IMR-90 (cell line): ENCODE measurements around the gene SLC9A6. TPM values are rescaled to one million over a fixed set of nuclear protein-coding genes. Genes with fewer than 3 reads are reported as not detected.

Experiments used
- ATAC-seq: fragments of 200-7000 bp; cut with Tn5 transposase; 2 replicates; pipeline ENCODE4 v1.9.1; 2020; ENCODE audit warnings: low read depth, mild to moderate bottlenecking, moderate library complexity
- BruUV-seq: library from RNA; stranded (reverse); fragments of 400-500 nt; replicated peaks from 2 replicates; lab custom pipeline; 2021; lab: Mats Ljungman, UMichigan
- CTCF ChIA-PET: fragments of 300-600 bp; formaldehyde crosslinking; extraction: SDS; loops from one replicate; lab custom pipeline; 2021; ENCODE audit warnings: antibody characterized with exemption; lab: Yijun Ruan, JAX
- POLR2A ChIA-PET: fragments of 300-600 bp; sonication (Branson Sonifier 250); formaldehyde crosslinking; loops from one replicate; lab custom pipeline; 2022; ENCODE audit warnings: antibody characterized with exemption; ENCODE audit not compliant: unreplicated experiment; lab: Charles Lee
- DNase-seq: peaks from one replicate; pipeline ENCODE4 v3.0.0; 2013
- H2AFZ ChIP-seq: replicated peaks from 2 replicates; pipeline ENCODE3; 2013; ENCODE audit warnings: low read length, mild to moderate bottlenecking; ENCODE audit not compliant: poor library complexity
- H2AK5ac ChIP-seq: 2 replicates; pipeline ENCODE4 v1.6.1; 2013; ENCODE audit warnings: low read depth, low read length, inconsistent platforms
- H2AK9ac ChIP-seq: replicated peaks from 2 replicates; pipeline ENCODE3; 2013; ENCODE audit warnings: mild to moderate bottlenecking, low read depth, low read length, moderate library complexity; ENCODE audit not compliant: poor library complexity
- H2BK120ac ChIP-seq: 2 replicates; pipeline ENCODE4 v1.6.1; 2013; ENCODE audit warnings: low read depth, low read length, inconsistent platforms
- H2BK15ac ChIP-seq: 3 replicates; pipeline ENCODE4 v1.6.1; 2013; ENCODE audit warnings: low read depth, low read length, inconsistent platforms
- H2BK20ac ChIP-seq: 2 replicates; pipeline ENCODE4 v1.6.1; 2013; ENCODE audit warnings: low read depth, mild to moderate bottlenecking, inconsistent platforms, low read length, moderate library complexity
- H2BK5ac ChIP-seq: 2 replicates; pipeline ENCODE4 v1.6.1; 2013; ENCODE audit warnings: mild to moderate bottlenecking, low read depth, low read length, inconsistent platforms; ENCODE audit not compliant: poor library complexity, severe bottlenecking
- H3K14ac ChIP-seq: replicated peaks from 2 replicates; pipeline ENCODE4 v1.6.1; 2013; ENCODE audit warnings: low read depth, low read length, inconsistent platforms
- H3K18ac ChIP-seq: 2 replicates; pipeline ENCODE4 v1.6.1; 2013; ENCODE audit warnings: low read depth, low read length, control low read depth
- H3K23ac ChIP-seq: 2 replicates; pipeline ENCODE4 v1.6.1; 2013; ENCODE audit warnings: low read depth, low read length, inconsistent platforms
- H3K27ac ChIP-seq: 2 replicates; pipeline ENCODE4 v1.5.1; 2013; ENCODE audit warnings: mild to moderate bottlenecking, control low read depth, low read length; ENCODE audit not compliant: insufficient read depth
- H3K27me3 ChIP-seq: 2 replicates; pipeline ENCODE4 v1.6.1; 2013; ENCODE audit warnings: low read length; ENCODE audit not compliant: control insufficient read depth, insufficient read depth
- H3K36me3 ChIP-seq: 2 replicates; pipeline ENCODE4 v1.6.1; 2013; ENCODE audit warnings: low read length, mixed read lengths; ENCODE audit not compliant: control insufficient read depth, insufficient read depth
- H3K4ac ChIP-seq: 2 replicates; pipeline ENCODE4 v1.6.1; 2013; ENCODE audit warnings: low read depth, low read length, inconsistent platforms
- H3K4me1 ChIP-seq: 2 replicates; pipeline ENCODE4 v1.6.1; 2013; ENCODE audit warnings: low read length, mixed read lengths; ENCODE audit not compliant: control insufficient read depth, insufficient read depth
- H3K4me2 ChIP-seq: 2 replicates; pipeline ENCODE4 v1.6.1; 2013; ENCODE audit warnings: low read depth, mild to moderate bottlenecking, control low read depth, low read length, moderate library complexity
- H3K4me3 ChIP-seq: 2 replicates; pipeline ENCODE4 v1.5.1; 2013; ENCODE audit warnings: low read depth, mild to moderate bottlenecking, control low read depth, low read length, moderate library complexity; ENCODE audit not compliant: insufficient read depth
- H3K56ac ChIP-seq: 2 replicates; pipeline ENCODE4 v1.6.1; 2013; ENCODE audit warnings: low read length, inconsistent platforms; ENCODE audit not compliant: insufficient read depth; ENCODE audit errors: extremely low read depth
- H3K79me1 ChIP-seq, 2 experiments: 2 replicates each; pipeline ENCODE4 v1.6.1; 2013; ENCODE audit warnings: low read length in 2 of 2, inconsistent platforms in 1 of 2, low read depth in 1 of 2
- H3K9ac ChIP-seq: 2 replicates; pipeline ENCODE4 v1.6.1; 2013; ENCODE audit warnings: low read depth, low read length, control low read depth
- H3K9me1 ChIP-seq: 2 replicates; pipeline ENCODE4 v1.6.1; 2013; ENCODE audit warnings: low read length, inconsistent platforms; ENCODE audit not compliant: insufficient read depth
- H3K9me3 ChIP-seq: 2 replicates; pipeline ENCODE4 v1.6.1; 2013; ENCODE audit warnings: low read length; ENCODE audit not compliant: control insufficient read depth, insufficient read depth
- H4K20me1 ChIP-seq: 2 replicates; pipeline ENCODE4 v1.6.1; 2013; ENCODE audit warnings: low read length, inconsistent platforms; ENCODE audit not compliant: insufficient read depth
- H4K5ac ChIP-seq: 2 replicates; pipeline ENCODE4 v1.6.1; 2013; ENCODE audit warnings: mild to moderate bottlenecking, low read depth, low read length, control low read depth
- H4K8ac ChIP-seq, 2 experiments: 2 replicates each; pipeline ENCODE4 v1.6.1; 2013; ENCODE audit warnings: low read depth in 2 of 2, low read length in 2 of 2, control low read depth in 1 of 2, inconsistent platforms in 1 of 2
- H4K91ac ChIP-seq: 2 replicates; pipeline ENCODE4 v1.6.1; 2013; ENCODE audit warnings: low read depth, low read length, inconsistent platforms; ENCODE audit not compliant: insufficient read depth
- BHLHE40 ChIP-seq: fragments of 150-350 bp; IDR thresholded peaks from 2 replicates; pipeline ENCODE4 v1.6.1; 2016; ENCODE audit warnings: mild to moderate bottlenecking, low read depth, low read length
- CEBPB ChIP-seq: IDR thresholded peaks from 2 replicates; pipeline ENCODE4 v1.6.1; 2012; ENCODE audit warnings: low read depth, low read length, improper control_type of control experiment
- CHD1 ChIP-seq: IDR thresholded peaks from 2 replicates; pipeline ENCODE4 v1.6.1; 2012; ENCODE audit warnings: low read depth, low read length, improper control_type of control experiment
- CTCF ChIP-seq: conservative IDR thresholded peaks from 2 replicates; pipeline ENCODE4 v1.5.1; 2012; ENCODE audit warnings: mild to moderate bottlenecking, low read depth, low read length, improper control_type of control experiment
- ELK1 ChIP-seq: fragments of 150-350 bp; IDR thresholded peaks from 2 replicates; pipeline ENCODE4 v1.6.1; 2016; ENCODE audit warnings: low read depth, mild to moderate bottlenecking, low read length, moderate library complexity, borderline replicate concordance
- FOS ChIP-seq: fragments of 150-350 bp; IDR thresholded peaks from 2 replicates; pipeline ENCODE4 v1.6.1; 2016; ENCODE audit warnings: low read depth, low read length
- MAFK ChIP-seq: IDR thresholded peaks from 2 replicates; pipeline ENCODE4 v1.6.1; 2012; ENCODE audit warnings: low read depth, low read length, improper control_type of control experiment
- MAZ ChIP-seq: IDR thresholded peaks from 2 replicates; pipeline ENCODE4 v1.6.1; 2012; ENCODE audit warnings: low read depth, mild to moderate bottlenecking, low read length, improper control_type of control experiment, moderate library complexity, borderline replicate concordance
- MXI1 ChIP-seq: IDR thresholded peaks from 2 replicates; pipeline ENCODE4 v1.6.1; 2012; ENCODE audit warnings: low read depth, mild to moderate bottlenecking, low read length, moderate library complexity, borderline replicate concordance
- NFE2L2 ChIP-seq: fragments of 150-350 bp; IDR thresholded peaks from 2 replicates; pipeline ENCODE4 v1.6.1; 2016; ENCODE audit warnings: low read depth, mild to moderate bottlenecking, low read length
- POLR2A ChIP-seq: IDR thresholded peaks from 2 replicates; pipeline ENCODE4 v1.6.1; 2012; ENCODE audit warnings: mild to moderate bottlenecking, low read depth, low read length
- RAD21 ChIP-seq: IDR thresholded peaks from 2 replicates; pipeline ENCODE4 v1.6.1; 2012; ENCODE audit warnings: low read length, improper control_type of control experiment
- RCOR1 ChIP-seq: IDR thresholded peaks from 2 replicates; pipeline ENCODE4 v1.6.1; 2012; ENCODE audit warnings: mild to moderate bottlenecking, low read length, improper control_type of control experiment; ENCODE audit not compliant: insufficient replicate concordance
- RFX5 ChIP-seq: IDR thresholded peaks from 2 replicates; pipeline ENCODE4 v1.8.0; 2012; ENCODE audit warnings: low read depth, mild to moderate bottlenecking, low read length, moderate library complexity
- SMC3 ChIP-seq: fragments of 150-350 bp; IDR thresholded peaks from 2 replicates; pipeline ENCODE4 v1.6.1; 2016; ENCODE audit warnings: low read depth, mild to moderate bottlenecking, antibody characterized with exemption, low read length, moderate library complexity
- dilution Hi-C: fragments of 300-500 bp; cut with HindIII; formaldehyde crosslinking; loops from one replicate; pipeline ENCODE4 v1.14.3; 2018; ENCODE audit warnings: low sequenced_read_pairs; ENCODE audit not compliant: unreplicated experiment
- in situ Hi-C: fragments of 300-500 bp; cut with MboI; formaldehyde crosslinking; loops from 3 replicates; pipeline ENCODE4 v1.14.3; 2019; ENCODE audit warnings: low sequenced_read_pairs, inconsistent platforms, mixed read lengths
- intact Hi-C: fragments of 100-400 bp; cut with micrococcal nuclease; formaldehyde crosslinking; loops from 2 replicates; pipeline ENCODE4 v1.10.0; 2022
- polyA plus RNA-seq, 3 experiments: library from polyadenylated mRNA; depleted of rRNA; stranded (reverse); fragments of >200 nt; gene quantifications; 2 replicates each; pipeline ENCODE4 v1.2.3, GENCODE V29; 2012; ENCODE audit warnings: low replicate concordance in 1 of 3
- total RNA-seq: library from RNA; depleted of rRNA; stranded (reverse); fragments of >200 nt; gene quantifications from 2 replicates; pipeline ENCODE4 v1.2.3, GENCODE V29; 2012
- TF ChIP-seq, protein P1 (sequence below): fragments of 150-350 bp; IDR thresholded peaks from 2 replicates; pipeline ENCODE4 v1.6.1; 2017; ENCODE audit warnings: mild to moderate bottlenecking, antibody characterized with exemption, low read length, low read depth

The SLC9A6 gene
- total and polyA plus RNA-seq, 2 of the 4 experiments (the other 2 are of a cell fraction) = 6.9 to 19.0 TPM

- no peak for TF ChIP-seq RCOR1
- TF ChIP-seq CHD1 = no peak
- TF ChIP-seq NFE2L2 = no peak
- TF ChIP-seq BHLHE40 = no peak
- no peak for TF ChIP-seq SMC3
- no peak for TF ChIP-seq POLR2A
- no peak for TF ChIP-seq RFX5
- TF ChIP-seq CEBPB = no peak
- TF ChIP-seq RAD21 = no peak
- TF ChIP-seq MAFK = no peak
- TF ChIP-seq, protein P1, sequence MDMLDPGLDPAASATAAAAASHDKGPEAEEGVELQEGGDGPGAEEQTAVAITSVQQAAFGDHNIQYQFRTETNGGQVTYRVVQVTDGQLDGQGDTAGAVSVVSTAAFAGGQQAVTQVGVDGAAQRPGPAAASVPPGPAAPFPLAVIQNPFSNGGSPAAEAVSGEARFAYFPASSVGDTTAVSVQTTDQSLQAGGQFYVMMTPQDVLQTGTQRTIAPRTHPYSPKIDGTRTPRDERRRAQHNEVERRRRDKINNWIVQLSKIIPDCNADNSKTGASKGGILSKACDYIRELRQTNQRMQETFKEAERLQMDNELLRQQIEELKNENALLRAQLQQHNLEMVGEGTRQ = no peak
- TF ChIP-seq ELK1 = no peak
- no peak for TF ChIP-seq CTCF
- no peak for TF ChIP-seq MXI1
- TF ChIP-seq MAZ = no peak
- no peak for TF ChIP-seq FOS
- Histone ChIP-seq H2BK20ac (0 out of 2 replicates have a peak overlapping the region, but pooled peaks have one; percentile 25), H2BK120ac (no peak overlapping the region), H3K4me3 (no peak overlapping the region), H3K36me3 (no peaks in the 10 kb centered on the region), H3K79me1 (no peaks in the 10 kb centered on the region), H3K23ac (no peak overlapping the region), H3K9me3 (no peaks in the 10 kb centered on the region), H3K27ac (no peak overlapping the region), H4K91ac (no peak overlapping the region), H2AFZ (no peak overlapping the region), H2BK15ac (no peak overlapping the region; the same call in 2 of the 3 replicates), H3K4me1 (no peaks in the 10 kb centered on the region), H2AK5ac (no peak overlapping the region), H3K27me3 (peaks cover 5% of the 10 kb centered on the region; the same call in 1 of the 2 replicates), H2AK9ac (no peak overlapping the region), H3K56ac (no peak overlapping the region), H3K14ac (no peak overlapping the region; the same call in 1 of the 2 replicates), H3K4me2 (no peak overlapping the region), H3K18ac (no peak overlapping the region), H3K9me1 (peaks cover 5% of the 10 kb centered on the region; the same call in 1 of the 2 replicates), H3K4ac (no peak overlapping the region), H2BK5ac (no peak overlapping the region), H4K5ac (no peak overlapping the region), H3K9ac (no peak overlapping the region), H4K20me1 (no peaks in the 10 kb centered on the region), H4K8ac (no peak overlapping the region)
- DNase-seq (no peak), ATAC-seq (no peak)
- in situ Hi-C loops (no loop called here), dilution Hi-C loops (no loop called here), intact Hi-C loops (no loop called here)
- POLR2A ChIA-PET = no interaction called here
- CTCF ChIA-PET = interaction anchor here (1.7 kb wide), 1 partner anchor 11 kb away, joined by 8 read pairs; no protein-coding TSS in a partner anchor
- no TSS peak for BruUV-seq
These were observed 54.2 kb downstream of the SLC9A6 start for GRCh38 chrX:136039485-136039884.
